Fibroblast of pulmonary artery (primary cell): ENCODE data around the gene TSFM.

Experiments used
- DNase-seq: peaks from one replicate; pipeline ENCODE4 v3.0.0-alpha.2; 2010; ENCODE audit warnings: low read depth
- H3K4me3 ChIP-seq: replicated peaks from 2 replicates; pipeline ENCODE4 v1.5.1; 2011; ENCODE audit warnings: low read depth, mild to moderate bottlenecking, control low read depth, low read length, moderate library complexity
- CTCF ChIP-seq: IDR thresholded peaks from 2 replicates; pipeline ENCODE4 v1.5.1; 2011; ENCODE audit warnings: mild to moderate bottlenecking, control low read depth, low read length, inconsistent platforms; ENCODE audit errors: missing control alignments

TSFM gene

GRCh38 chr12:57749061-57749460, 33.5 kb upstream of the TSFM start:
- TF ChIP-seq CTCF, result no peak
- H3K4me3 ChIP-seq, result no peak overlapping the region
- DNase-seq, result no peak

GRCh38 chr12:57750561-57751431, 31.8 kb upstream of the TSFM start:
- TF ChIP-seq CTCF, result no peak
- peak overlapping the region; percentile 92 for H3K4me3 ChIP-seq
- no peak for DNase-seq

GRCh38 chr12:57751432-57751787, 31.2 kb upstream of the TSFM start:
- TF ChIP-seq CTCF, result no peak
- H3K4me3 ChIP-seq, result peak overlapping the region; percentile 92
- no peak for DNase-seq

GRCh38 chr12:57751788-57752667, 30.6 kb upstream of the TSFM start, which contains the start of gene CDK4:
Gene CDK4 (minus strand): TSS chr12:57752310. CDS start chr12:57751717, 593 bp downstream.
- H3K4me3 ChIP-seq, result peak within 1 kb of the TSS; percentile 92
- no peak for TF ChIP-seq CTCF
- peak; percentile 100 for DNase-seq

- no peak for TF ChIP-seq CTCF
- DNase-seq, result no peak
- peak overlapping the region; percentile 20 for H3K4me3 ChIP-seq
Observed at GRCh38 chr12:57752668-57753000, 30.0 kb upstream of the TSFM start.

- no peak for TF ChIP-seq CTCF
- no peak for DNase-seq
- no peak overlapping the region for H3K4me3 ChIP-seq
Observed at GRCh38 chr12:57753756-57754337, 28.7 kb upstream of the TSFM start.
